Smooth muscle cell (in vitro differentiated cells): ENCODE measurements around the gene LRTM1. TPM values are rescaled to one million over a fixed set of nuclear protein-coding genes. Genes with fewer than 3 reads are reported as not detected.

Experiments
- DNase-seq: peaks from one replicate; lab custom pipeline; 2025; ENCODE audit not compliant: unreplicated experiment; lab: John Stamatoyannopoulos, UW
- H2AFZ ChIP-seq: fragments of 200-600 bp; sonication (generic); 2 replicates; pipeline ENCODE4 v1.6.0; 2016; ENCODE audit warnings: antibody characterized with exemption, low read depth, mild to moderate bottlenecking
- H3F3A ChIP-seq: fragments of 200-600 bp; sonication (generic); 2 replicates; pipeline ENCODE4 v1.6.0; 2017; ENCODE audit warnings: antibody characterized with exemption, low read depth
- H3K27ac ChIP-seq: fragments of 200-600 bp; sonication (generic); 2 replicates; pipeline ENCODE4 v1.5.1; 2016; ENCODE audit warnings: low read depth, mild to moderate bottlenecking
- H3K27me3 ChIP-seq: fragments of 200-600 bp; sonication (generic); 2 replicates; pipeline ENCODE4 v1.6.1; 2016; ENCODE audit warnings: low read depth, mild to moderate bottlenecking
- H3K36me3 ChIP-seq: fragments of 200-600 bp; sonication (generic); 2 replicates; pipeline ENCODE4 v1.5.1; 2016; ENCODE audit warnings: low read depth
- H3K4me1 ChIP-seq: fragments of 200-600 bp; sonication (generic); 2 replicates; pipeline ENCODE4 v1.5.1; 2016; ENCODE audit warnings: low read depth
- H3K4me2 ChIP-seq: fragments of 200-600 bp; sonication (generic); 2 replicates; pipeline ENCODE4 v1.6.0; 2016; ENCODE audit warnings: mild to moderate bottlenecking
- H3K4me3 ChIP-seq: fragments of 200-600 bp; sonication (generic); 2 replicates; pipeline ENCODE4 v1.5.1; 2016; ENCODE audit warnings: mild to moderate bottlenecking
- H3K79me2 ChIP-seq: fragments of 200-600 bp; sonication (generic); 2 replicates; pipeline ENCODE4 v1.6.0; 2016; ENCODE audit warnings: low read depth, mild to moderate bottlenecking
- H3K9ac ChIP-seq: fragments of 200-600 bp; sonication (generic); 2 replicates; pipeline ENCODE4 v1.6.0; 2016; ENCODE audit warnings: low read depth
- H3K9me3 ChIP-seq: fragments of 200-600 bp; sonication (generic); replicated peaks from 2 replicates; pipeline ENCODE4 v1.5.1; 2016; ENCODE audit warnings: low read depth
- H4K20me1 ChIP-seq: fragments of 200-600 bp; sonication (generic); 2 replicates; pipeline ENCODE4 v1.6.0; 2016; ENCODE audit warnings: low read depth
- WGBS: methylation state at CpG from one replicate; pipeline ENCODE4 v1.1.7; 2016; ENCODE audit warnings: low lambda C conversion rate; 5-methylcytosine and 5-hydroxymethylcytosine counted together
- polyA plus RNA-seq: library from polyadenylated mRNA; unstranded; fragments of >200 nt; fragmentation: Nextera tagmentation; extraction: Ambion mirVana; gene quantifications from 2 replicates; pipeline ENCODE4 v1.2.1, GENCODE V29; 2016
- total RNA-seq: library from RNA; depleted of rRNA; stranded (reverse); fragments of >200 nt; gene quantifications from 2 replicates; pipeline ENCODE4 v1.2.3, GENCODE V29; 2014
- TF ChIP-seq, protein P1 (sequence below): fragments of 200-600 bp; sonication (generic); IDR thresholded peaks from 2 replicates; pipeline ENCODE4 v1.5.1; 2017; ENCODE audit warnings: borderline replicate concordance, mild to moderate bottlenecking, antibody characterized with exemption; ENCODE audit not compliant: insufficient read depth, poor library complexity, severe bottlenecking

LRTM1 gene
- total and polyA plus RNA-seq, 2 experiments from 2014 or later, result not detected

GRCh38 chr3:54960082-54960481, 32.2 kb upstream of the LRTM1 start:
- H3K27me3 ChIP-seq, result no peaks in the 10 kb centered on the region
- no peak overlapping the region for H3K27ac ChIP-seq
- DNase-seq, result no peak
- H3K79me2 ChIP-seq, result no peaks in the 10 kb centered on the region
- H3K4me3 ChIP-seq, result no peak overlapping the region
- H4K20me1 ChIP-seq, result no peaks in the 10 kb centered on the region
- no peaks in the 10 kb centered on the region for H3F3A ChIP-seq
- no peak overlapping the region for H3K4me2 ChIP-seq
- WGBS, result 76% methylated on average over 1 of the region's 1 CpG
- H3K9me3 ChIP-seq, result no peaks in the 10 kb centered on the region
- H3K9ac ChIP-seq, result no peak overlapping the region
- peaks cover 2% of the 10 kb centered on the region for H3K4me1 ChIP-seq
- no peaks in the 10 kb centered on the region for H3K36me3 ChIP-seq
- no peak overlapping the region for H2AFZ ChIP-seq
- TF ChIP-seq, protein P1, sequence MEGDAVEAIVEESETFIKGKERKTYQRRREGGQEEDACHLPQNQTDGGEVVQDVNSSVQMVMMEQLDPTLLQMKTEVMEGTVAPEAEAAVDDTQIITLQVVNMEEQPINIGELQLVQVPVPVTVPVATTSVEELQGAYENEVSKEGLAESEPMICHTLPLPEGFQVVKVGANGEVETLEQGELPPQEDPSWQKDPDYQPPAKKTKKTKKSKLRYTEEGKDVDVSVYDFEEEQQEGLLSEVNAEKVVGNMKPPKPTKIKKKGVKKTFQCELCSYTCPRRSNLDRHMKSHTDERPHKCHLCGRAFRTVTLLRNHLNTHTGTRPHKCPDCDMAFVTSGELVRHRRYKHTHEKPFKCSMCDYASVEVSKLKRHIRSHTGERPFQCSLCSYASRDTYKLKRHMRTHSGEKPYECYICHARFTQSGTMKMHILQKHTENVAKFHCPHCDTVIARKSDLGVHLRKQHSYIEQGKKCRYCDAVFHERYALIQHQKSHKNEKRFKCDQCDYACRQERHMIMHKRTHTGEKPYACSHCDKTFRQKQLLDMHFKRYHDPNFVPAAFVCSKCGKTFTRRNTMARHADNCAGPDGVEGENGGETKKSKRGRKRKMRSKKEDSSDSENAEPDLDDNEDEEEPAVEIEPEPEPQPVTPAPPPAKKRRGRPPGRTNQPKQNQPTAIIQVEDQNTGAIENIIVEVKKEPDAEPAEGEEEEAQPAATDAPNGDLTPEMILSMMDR, result no peak

DNA sequence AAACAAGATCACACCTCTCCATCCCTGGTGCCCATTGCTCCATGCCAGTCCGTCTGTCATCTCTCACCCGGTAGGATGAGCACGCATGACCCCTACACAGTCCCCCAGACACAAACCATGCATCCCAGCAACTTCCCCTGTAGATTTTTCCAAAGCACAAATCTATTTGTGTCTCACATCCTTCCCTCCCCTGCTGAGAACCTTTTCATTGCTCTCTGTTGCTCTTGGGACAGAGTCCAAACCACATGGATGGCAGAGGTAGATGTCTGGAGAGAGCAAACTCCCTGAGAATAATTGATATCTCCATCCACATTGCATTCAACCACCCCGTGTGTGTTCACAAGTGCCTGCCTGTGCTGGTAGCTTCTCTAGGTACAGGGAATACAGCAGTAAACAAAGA, 29.9 kb upstream of the LRTM1 start:
- peaks cover 10% of the 10 kb centered on the region for H3F3A ChIP-seq
- H3K27ac ChIP-seq, result no peak overlapping the region
- H3K4me2 ChIP-seq, result no peak overlapping the region
- no peak overlapping the region for H3K9ac ChIP-seq
- peaks cover 11% of the 10 kb centered on the region for H3K4me1 ChIP-seq
- no peak overlapping the region for H3K4me3 ChIP-seq
- WGBS, result 90% methylated on average over 4 of the region's 4 CpGs
- H3K27me3 ChIP-seq, result no peaks in the 10 kb centered on the region
- no peaks in the 10 kb centered on the region for H4K20me1 ChIP-seq
- no peaks in the 10 kb centered on the region for H3K36me3 ChIP-seq
- H2AFZ ChIP-seq, result no peak overlapping the region
- DNase-seq, result no peak
- H3K79me2 ChIP-seq, result no peaks in the 10 kb centered on the region
- H3K9me3 ChIP-seq, result no peaks in the 10 kb centered on the region
- TF ChIP-seq, protein P1, result no peak

- DNase-seq, result no peak
- Histone ChIP-seq H3K4me3 (no peak overlapping the region), H4K20me1 (no peaks in the 10 kb centered on the region), H3K9me3 (no peaks in the 10 kb centered on the region), H3F3A (peaks cover 10% of the 10 kb centered on the region), H3K27ac (peak overlapping the region; percentile 76), H3K36me3 (no peaks in the 10 kb centered on the region), H3K4me2 (no peak overlapping the region), H3K4me1 (peaks cover 11% of the 10 kb centered on the region), H2AFZ (no peak overlapping the region), H3K9ac (no peak overlapping the region), H3K79me2 (no peaks in the 10 kb centered on the region), H3K27me3 (no peaks in the 10 kb centered on the region)
- TF ChIP-seq, protein P1, result no peak
- WGBS, result 83% methylated on average over 6 of the region's 6 CpGs
These were observed 28.1 kb upstream of the LRTM1 start for GRCh38 chr3:54955941-54956340.

DNA sequence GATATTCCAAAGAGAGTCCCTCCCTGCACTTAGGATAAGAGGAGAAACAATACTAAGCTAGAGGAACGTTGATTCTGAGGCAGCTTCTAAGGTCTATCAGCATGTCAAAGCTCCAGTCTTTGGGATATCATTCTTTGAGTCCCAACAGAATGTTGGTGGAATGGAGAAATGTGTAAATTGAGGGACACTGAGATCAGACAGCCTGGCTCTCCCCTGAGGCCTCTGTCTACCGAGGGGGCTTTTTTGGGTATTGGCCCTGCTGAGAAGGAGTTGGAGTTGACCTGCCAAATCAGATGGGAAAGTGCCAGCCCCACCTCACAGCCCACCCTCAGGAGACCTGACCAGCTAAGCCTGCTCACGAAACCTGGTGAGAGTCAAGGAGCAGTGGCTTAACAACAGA, 27.6 kb upstream of the LRTM1 start:
- Histone ChIP-seq H3K36me3 (no peaks in the 10 kb centered on the region), H3K79me2 (no peaks in the 10 kb centered on the region), H4K20me1 (no peaks in the 10 kb centered on the region), H3K27me3 (no peaks in the 10 kb centered on the region), H3K4me3 (no peak overlapping the region), H3K4me2 (no peak overlapping the region), H2AFZ (no peak overlapping the region), H3K9me3 (no peaks in the 10 kb centered on the region), H3K9ac (no peak overlapping the region), H3K27ac (peak overlapping the region; percentile 76), H3F3A (peaks cover 10% of the 10 kb centered on the region), H3K4me1 (peaks cover 11% of the 10 kb centered on the region)
- TF ChIP-seq, protein P1, result no peak
- WGBS, result 81% methylated on average over 3 of the region's 3 CpGs
- DNase-seq, result no peak
